ENCODE results near the gene PCSK2.

GRCh38 chr20:17177341-17177740, 49.5 kb upstream of the PCSK2 start:
- TF ChIP-seq, protein P1, sequence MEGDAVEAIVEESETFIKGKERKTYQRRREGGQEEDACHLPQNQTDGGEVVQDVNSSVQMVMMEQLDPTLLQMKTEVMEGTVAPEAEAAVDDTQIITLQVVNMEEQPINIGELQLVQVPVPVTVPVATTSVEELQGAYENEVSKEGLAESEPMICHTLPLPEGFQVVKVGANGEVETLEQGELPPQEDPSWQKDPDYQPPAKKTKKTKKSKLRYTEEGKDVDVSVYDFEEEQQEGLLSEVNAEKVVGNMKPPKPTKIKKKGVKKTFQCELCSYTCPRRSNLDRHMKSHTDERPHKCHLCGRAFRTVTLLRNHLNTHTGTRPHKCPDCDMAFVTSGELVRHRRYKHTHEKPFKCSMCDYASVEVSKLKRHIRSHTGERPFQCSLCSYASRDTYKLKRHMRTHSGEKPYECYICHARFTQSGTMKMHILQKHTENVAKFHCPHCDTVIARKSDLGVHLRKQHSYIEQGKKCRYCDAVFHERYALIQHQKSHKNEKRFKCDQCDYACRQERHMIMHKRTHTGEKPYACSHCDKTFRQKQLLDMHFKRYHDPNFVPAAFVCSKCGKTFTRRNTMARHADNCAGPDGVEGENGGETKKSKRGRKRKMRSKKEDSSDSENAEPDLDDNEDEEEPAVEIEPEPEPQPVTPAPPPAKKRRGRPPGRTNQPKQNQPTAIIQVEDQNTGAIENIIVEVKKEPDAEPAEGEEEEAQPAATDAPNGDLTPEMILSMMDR (conservative IDR thresholded peaks at IDR 0.05 in 1 of 2, IDR thresholded peaks at IDR 0.05 in 1 of 2; ENCODE audit: extremely low read depth in 1 of 2, insufficient read depth in 1 of 2, low read depth in 1 of 2, low read length in 2 of 2) = no peak
- TF ChIP-seq EZH2 (IDR thresholded peaks at IDR 0.05; ENCODE audit: borderline replicate concordance, low read length) = no peak
